ENCODE measurements around the gene LMBRD1.

- no peak for TF ChIP-seq CTCF (IDR thresholded peaks at IDR 0.05)
- no peak for TF ChIP-seq POLR2A (IDR thresholded peaks at IDR 0.05)
- no peak for TF ChIP-seq EP300 (IDR thresholded peaks at IDR 0.05)
- TF ChIP-seq POLR2AphosphoS5 (IDR thresholded peaks at IDR 0.05): no peak
Measured at GRCh38 chr6:69690986-69691385, 105.8 kb downstream of the LMBRD1 start.
